KBM-7 (cell line): Measurements from ENCODE around the gene CXCR6.

Experiments used
- DNase-seq: peaks from one replicate; pipeline ENCODE4 v3.0.0-alpha.2; 2015
- in situ Hi-C: fragments of 300-500 bp; cut with MboI; formaldehyde crosslinking; loops from 2 replicates; pipeline ENCODE4 v1.14.3; 2020; ENCODE audit warnings: low sequenced_read_pairs, low pct_unique_long_range_greater_than_20kb, mixed read lengths

The CXCR6 gene

GRCh38 chr3:45944830-45945620 is 1.8 kb downstream of the CXCR6 start:
- DNase-seq: no peak
- in situ Hi-C loops: loop anchor here (10.0 kb wide), 1 partner anchor 120 kb away; no protein-coding TSS in a partner anchor

- in situ Hi-C loops: loop anchor here (10.0 kb wide), 1 partner anchor 118 kb away; no protein-coding TSS in a partner anchor
- DNase-seq: no peak
These were observed 3.0 kb downstream of the CXCR6 start for GRCh38 chr3:45946307-45946706.

GRCh38 chr3:45946875-45947274 is 3.6 kb downstream of the CXCR6 start:
- no peak for DNase-seq
- in situ Hi-C loops: loop anchor here (10.0 kb wide), 1 partner anchor 118 kb away; no protein-coding TSS in a partner anchor

- no peak for DNase-seq
These were observed 4.1 kb downstream of the CXCR6 start for GRCh38 chr3:45947361-45947760.

GRCh38 chr3:45948311-45948781 is 5.1 kb downstream of the CXCR6 start:
- DNase-seq: no peak
- in situ Hi-C loops: loop anchor here (10.0 kb wide), 1 partner anchor 116 kb away; no protein-coding TSS in a partner anchor

More at GRCh38 chr3:45947361-45947760, 4.1 kb downstream of the CXCR6 start:
- in situ Hi-C loops: loop anchor here (10.0 kb wide), 1 partner anchor 117 kb away; no protein-coding TSS in a partner anchor

GRCh38 chr3:45948881-45949280 is 5.6 kb downstream of the CXCR6 start:
- in situ Hi-C loops: loop anchor here (10.0 kb wide), 1 partner anchor 116 kb away; no protein-coding TSS in a partner anchor

DNA sequence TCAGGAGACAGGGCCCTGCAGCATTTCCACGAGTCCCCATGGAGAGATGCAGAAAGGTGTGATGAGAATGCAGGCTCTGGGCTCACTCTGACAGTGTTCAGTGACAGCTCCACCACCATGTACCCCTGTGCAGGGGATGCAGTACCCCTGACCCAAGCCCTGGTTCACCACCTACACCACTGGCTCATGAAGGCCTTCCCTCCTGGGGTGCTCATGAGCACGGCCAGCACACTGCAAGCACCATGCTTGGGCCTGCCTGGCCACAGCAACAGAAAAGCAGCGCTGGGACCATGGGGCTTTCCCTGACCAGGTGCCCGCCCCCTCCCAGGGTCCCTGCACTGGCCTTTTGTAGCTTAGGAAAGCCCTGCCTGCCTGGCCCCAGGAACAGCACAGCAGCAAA is 6.2 kb downstream of the CXCR6 start:
- in situ Hi-C loops: loop anchor here (10.0 kb wide), 1 partner anchor 115 kb away; no protein-coding TSS in a partner anchor
- no peak for DNase-seq

More at GRCh38 chr3:45948881-45949280, 5.6 kb downstream of the CXCR6 start:
- no peak for DNase-seq

GRCh38 chr3:45950131-45950530 is 6.9 kb downstream of the CXCR6 start:
- DNase-seq: no peak

DNA sequence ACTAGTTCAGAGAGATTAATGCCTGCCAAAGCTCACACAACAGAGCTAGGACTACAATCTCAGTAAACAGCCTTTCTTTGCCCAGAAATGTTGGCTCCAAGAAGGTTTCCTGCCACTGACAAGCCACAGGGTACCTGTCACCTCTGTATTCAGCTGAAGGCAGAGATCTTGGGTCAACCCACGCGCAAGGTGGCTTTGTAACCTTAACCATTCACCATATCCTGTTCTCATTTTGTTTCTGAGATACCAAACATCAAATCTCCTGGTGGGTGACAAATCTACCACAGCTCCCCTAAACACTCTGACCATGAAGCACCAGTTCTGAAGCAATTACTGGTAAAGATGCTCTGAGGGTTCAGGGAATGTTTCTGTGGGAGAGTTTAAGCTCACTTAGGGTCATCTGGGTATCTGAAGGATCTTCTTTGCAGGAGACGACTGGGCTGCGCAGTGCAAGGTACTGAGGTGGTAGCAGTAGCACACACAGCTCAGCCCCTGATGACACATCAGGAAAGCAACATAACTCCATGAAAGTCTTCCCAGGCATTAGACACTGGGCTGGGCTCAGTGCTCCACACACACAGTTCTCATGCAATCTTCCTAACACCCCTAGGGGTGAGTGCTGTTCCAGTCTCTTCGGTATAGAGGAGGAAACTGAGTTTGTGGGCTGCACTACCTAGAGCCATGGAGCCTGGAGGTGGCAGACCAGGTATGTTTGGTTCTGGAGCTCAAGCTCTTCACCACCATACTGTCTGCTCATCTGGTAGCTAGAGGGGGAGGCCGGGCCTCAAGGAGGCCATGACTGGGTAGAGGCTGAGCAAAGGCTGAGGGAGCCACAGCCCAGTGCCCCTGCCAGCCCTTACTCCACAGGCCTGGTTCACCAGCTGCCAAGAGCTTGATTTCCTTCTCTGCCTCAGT is 7.7 kb downstream of the CXCR6 start:
- DNase-seq: no peak
- in situ Hi-C loops: no loop called here

More at GRCh38 chr3:45950131-45950530, 6.9 kb downstream of the CXCR6 start:
- in situ Hi-C loops: no loop called here

- no peak for DNase-seq
- in situ Hi-C loops: no loop called here
These were observed 8.7 kb downstream of the CXCR6 start for GRCh38 chr3:45951946-45952345.

GRCh38 chr3:45952456-45952855 is 9.2 kb downstream of the CXCR6 start:
- in situ Hi-C loops: no loop called here
- DNase-seq: no peak

DNA sequence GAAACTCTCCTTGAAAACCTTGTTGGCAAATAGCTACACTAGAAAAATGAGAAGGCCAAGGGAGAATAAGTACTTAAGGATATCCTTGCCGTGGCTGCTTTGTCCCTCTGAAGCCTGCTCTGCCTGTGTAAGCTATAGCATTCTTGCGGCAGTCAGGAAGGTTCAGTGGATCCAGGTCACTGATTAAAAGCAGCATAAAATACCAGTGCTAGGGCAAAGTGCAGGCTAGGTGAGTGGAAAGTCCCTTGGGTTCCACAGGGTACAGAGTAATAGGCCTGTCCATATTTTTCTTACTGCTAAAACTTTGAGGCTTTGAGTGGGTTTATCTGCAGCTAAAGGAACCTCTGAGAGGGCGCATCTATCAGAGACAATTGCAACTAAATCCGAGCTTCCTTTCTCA is 10.3 kb downstream of the CXCR6 start:
- no peak for DNase-seq
- in situ Hi-C loops: no loop called here

DNA sequence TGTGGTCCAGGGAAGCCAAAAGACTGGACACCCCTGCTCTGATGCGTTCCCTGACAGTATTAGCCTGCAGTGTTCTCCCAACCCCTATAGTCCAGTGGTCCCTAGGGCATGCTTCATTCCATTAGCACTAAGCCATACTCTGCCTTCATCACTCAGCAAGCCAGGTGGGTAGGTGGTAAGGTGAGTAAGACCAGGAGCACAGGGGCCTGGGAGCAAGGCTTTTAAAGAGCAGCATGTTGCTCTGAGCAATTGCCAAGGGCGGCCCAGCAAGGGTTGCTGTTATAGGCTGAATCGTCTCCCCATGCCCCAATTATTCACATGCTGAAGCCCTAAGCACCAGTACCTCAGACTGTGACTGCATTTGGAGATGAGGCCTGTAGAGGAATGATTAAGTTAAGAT is 11.0 kb downstream of the CXCR6 start:
- in situ Hi-C loops: no loop called here
- no peak for DNase-seq

GRCh38 chr3:45955017-45955647 is 11.9 kb downstream of the CXCR6 start:
- in situ Hi-C loops: no loop called here
- no peak for DNase-seq

GRCh38 chr3:45955706-45956105 is 12.4 kb downstream of the CXCR6 start:
- DNase-seq: no peak
- in situ Hi-C loops: no loop called here

DNA sequence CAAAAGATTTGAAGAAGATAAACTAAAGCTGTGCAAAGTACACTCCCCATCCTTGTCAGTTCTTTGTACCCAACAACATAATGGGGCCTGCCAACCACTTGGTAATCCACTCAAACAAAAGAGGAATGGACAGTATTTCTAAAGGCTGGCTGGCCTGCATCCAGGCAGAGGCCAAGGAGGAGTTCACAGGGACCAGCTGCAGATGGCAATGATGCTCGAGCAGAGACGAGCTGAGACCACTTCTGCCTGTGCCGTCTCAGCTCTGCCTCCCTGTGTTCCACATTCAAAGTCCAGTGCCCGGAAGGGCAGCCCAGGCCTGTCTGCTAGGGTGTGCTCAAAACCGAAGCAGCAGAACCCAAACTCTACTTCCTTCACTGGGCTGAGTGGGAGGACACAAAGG is 14.3 kb downstream of the CXCR6 start:
- DNase-seq: no peak
- in situ Hi-C loops: no loop called here

- DNase-seq: no peak
- in situ Hi-C loops: no loop called here
These were observed 15.1 kb downstream of the CXCR6 start for GRCh38 chr3:45958321-45958791.

DNA sequence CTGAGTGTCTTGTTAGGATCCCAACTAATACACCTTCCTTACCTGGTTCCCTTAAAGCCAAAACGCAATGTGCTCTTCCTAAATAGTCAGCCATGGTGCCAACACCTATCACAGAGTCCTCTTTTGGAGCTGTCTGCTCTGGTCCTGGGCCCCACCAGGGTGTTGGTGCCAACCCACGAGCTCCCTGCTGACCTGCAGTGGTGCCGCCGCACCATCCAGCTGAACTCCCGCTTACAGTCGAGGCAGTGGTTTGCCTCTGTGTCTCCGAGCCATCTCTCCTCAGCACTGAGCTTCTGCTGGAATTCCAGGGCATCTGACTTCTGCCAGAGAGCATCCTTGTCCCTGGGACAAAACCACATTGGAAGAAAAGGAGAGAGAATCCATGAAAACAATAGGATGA is 15.9 kb downstream of the CXCR6 start:
- in situ Hi-C loops: no loop called here

DNA sequence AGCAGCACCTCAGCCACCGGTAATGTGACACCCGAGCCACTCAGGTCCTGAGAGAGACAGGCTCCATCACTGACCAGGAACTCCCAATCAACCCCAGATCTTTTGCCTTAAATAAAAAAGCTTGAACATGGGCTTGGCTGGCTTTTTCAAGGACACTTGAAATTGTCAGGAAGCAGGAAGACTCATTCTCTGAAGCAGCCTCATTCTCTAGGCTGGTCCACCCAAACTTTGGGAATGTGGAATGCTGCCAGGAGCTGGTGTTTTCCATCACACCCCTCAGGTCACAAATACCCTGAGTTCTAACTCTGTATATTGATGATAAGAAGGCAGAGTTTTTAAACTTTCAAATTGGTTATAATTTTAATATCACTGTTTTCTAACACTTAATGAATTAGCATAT is 17.0 kb downstream of the CXCR6 start:
- DNase-seq: no peak
- in situ Hi-C loops: no loop called here

More for the DNA sequence above, 15.9 kb downstream of the CXCR6 start:
- no peak for DNase-seq
